Tibial nerve (tissue), 3 donors: ENCODE results near the gene ZGLP1.

Experiments
- POLR2A ChIP-seq, 2 donors: fragments of 450-650 bp; IDR thresholded peaks; one replicate each; pipeline ENCODE4 v1.6.1; 2017; ENCODE audit warnings: antibody characterized with exemption in 2 of 2, mild to moderate bottlenecking in 2 of 2, moderate library complexity in 2 of 2
- TF ChIP-seq, protein P1 (sequence below), 5 experiments: fragments of 200-600 bp in 3 of 5; fragments of 450-650 bp in 2 of 5; sonication (generic) in 3 of 5; IDR thresholded peaks; one replicate each; pipeline ENCODE4 v1.5.1; 2016 to 2019; ENCODE audit warnings: antibody characterized with exemption in 5 of 5, mild to moderate bottlenecking in 3 of 5, moderate library complexity in 2 of 5

DNA sequence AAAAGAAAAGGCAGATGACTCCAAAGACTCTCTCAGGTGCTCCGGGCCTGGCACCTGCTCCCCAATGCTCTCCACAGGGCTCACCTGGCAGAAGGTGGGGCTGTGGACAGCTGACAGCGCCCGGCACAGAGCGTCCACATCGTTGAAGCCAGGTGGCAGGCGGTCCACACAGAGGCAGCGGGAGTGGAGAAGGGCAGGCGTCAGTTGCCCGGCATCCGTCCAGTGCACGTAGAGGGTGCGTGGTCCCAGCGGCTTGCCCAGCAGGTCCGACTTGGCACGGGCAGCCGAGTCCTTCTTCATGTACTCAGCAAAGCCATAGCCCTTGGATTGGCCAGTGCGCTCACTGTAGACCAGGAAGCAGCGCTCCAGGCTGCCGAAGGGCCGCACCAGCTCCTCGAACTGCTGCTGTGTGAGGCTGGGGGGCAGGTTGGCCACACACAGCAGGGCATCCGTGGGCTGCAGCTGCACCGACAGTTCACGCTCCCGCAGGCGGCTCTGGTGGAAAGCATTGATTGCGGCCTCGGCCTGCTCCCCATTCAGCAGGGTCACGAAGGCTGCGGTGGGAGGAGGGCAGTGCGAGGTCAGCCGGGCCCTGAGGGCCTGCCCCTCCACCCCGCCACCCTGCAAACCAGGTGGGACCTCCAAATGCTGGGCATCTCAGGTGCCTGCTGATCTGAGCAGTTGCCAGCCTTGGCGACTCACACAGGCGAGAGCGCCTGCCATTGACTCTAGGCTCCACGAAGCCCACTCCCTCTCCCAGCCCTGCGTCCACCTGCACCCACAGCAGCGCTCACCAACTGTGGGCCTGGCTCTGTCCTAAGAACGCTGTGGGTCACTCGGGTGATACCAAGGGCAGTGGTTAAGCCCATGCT, 19.2 kb upstream of the ZGLP1 start:
- TF ChIP-seq, protein P1, sequence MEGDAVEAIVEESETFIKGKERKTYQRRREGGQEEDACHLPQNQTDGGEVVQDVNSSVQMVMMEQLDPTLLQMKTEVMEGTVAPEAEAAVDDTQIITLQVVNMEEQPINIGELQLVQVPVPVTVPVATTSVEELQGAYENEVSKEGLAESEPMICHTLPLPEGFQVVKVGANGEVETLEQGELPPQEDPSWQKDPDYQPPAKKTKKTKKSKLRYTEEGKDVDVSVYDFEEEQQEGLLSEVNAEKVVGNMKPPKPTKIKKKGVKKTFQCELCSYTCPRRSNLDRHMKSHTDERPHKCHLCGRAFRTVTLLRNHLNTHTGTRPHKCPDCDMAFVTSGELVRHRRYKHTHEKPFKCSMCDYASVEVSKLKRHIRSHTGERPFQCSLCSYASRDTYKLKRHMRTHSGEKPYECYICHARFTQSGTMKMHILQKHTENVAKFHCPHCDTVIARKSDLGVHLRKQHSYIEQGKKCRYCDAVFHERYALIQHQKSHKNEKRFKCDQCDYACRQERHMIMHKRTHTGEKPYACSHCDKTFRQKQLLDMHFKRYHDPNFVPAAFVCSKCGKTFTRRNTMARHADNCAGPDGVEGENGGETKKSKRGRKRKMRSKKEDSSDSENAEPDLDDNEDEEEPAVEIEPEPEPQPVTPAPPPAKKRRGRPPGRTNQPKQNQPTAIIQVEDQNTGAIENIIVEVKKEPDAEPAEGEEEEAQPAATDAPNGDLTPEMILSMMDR (IDR thresholded peaks at IDR 0.05) = no peak
- TF ChIP-seq POLR2A (IDR thresholded peaks at IDR 0.05) = no peak
